Coronary artery (tissue), 2 donors: ENCODE measurements around the gene CD200R1L.
A peak's percentile ranks its signal among the peaks of the same experiment; 100 is the strongest.

Experiments used
- DNase-seq: peaks from one replicate; pipeline ENCODE4 v3.0.0-alpha.2; 2017; ENCODE audit warnings: low spot score
- H3K27ac ChIP-seq, 2 donors: fragments of 200-600 bp; sonication (generic); one replicate each; pipeline ENCODE4 v1.5.1; 2016 to 2019
- H3K4me3 ChIP-seq: fragments of 200-600 bp; sonication (generic); 2 replicates; pipeline ENCODE4 v1.5.1; 2016; ENCODE audit warnings: mild to moderate bottlenecking, moderate library complexity
- TF ChIP-seq, protein P1 (sequence below): fragments of 200-600 bp; sonication (generic); IDR thresholded peaks from one replicate; pipeline ENCODE4 v1.5.1; 2019; ENCODE audit warnings: antibody characterized with exemption

The CD200R1L gene

DNA sequence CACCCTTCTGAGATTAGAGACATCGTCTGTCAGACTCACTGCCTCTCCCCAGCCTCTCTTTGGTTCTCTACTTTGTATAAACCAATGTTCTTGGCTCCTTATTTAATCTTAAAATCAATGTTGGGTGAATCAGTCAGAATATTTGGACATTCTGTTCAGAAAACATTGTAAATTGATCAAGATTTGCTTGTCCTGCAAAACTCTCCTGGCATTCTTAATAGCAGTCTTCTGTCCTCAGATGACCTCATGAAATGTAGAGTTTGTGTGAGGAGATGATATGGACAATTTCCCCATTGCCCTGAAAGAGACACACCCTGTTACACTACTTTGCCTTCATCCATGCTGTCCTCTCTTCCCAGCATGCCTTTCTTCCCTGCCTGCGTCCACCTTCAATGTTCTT lies 33.6 kb downstream of the CD200R1L start:
- DNase-seq, result no peak
- TF ChIP-seq, protein P1, sequence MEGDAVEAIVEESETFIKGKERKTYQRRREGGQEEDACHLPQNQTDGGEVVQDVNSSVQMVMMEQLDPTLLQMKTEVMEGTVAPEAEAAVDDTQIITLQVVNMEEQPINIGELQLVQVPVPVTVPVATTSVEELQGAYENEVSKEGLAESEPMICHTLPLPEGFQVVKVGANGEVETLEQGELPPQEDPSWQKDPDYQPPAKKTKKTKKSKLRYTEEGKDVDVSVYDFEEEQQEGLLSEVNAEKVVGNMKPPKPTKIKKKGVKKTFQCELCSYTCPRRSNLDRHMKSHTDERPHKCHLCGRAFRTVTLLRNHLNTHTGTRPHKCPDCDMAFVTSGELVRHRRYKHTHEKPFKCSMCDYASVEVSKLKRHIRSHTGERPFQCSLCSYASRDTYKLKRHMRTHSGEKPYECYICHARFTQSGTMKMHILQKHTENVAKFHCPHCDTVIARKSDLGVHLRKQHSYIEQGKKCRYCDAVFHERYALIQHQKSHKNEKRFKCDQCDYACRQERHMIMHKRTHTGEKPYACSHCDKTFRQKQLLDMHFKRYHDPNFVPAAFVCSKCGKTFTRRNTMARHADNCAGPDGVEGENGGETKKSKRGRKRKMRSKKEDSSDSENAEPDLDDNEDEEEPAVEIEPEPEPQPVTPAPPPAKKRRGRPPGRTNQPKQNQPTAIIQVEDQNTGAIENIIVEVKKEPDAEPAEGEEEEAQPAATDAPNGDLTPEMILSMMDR, result no peak
- peak overlapping the region in 1 of 2 donors; percentile 81 for H3K27ac ChIP-seq
- H3K4me3 ChIP-seq, result no peak overlapping the region

DNA sequence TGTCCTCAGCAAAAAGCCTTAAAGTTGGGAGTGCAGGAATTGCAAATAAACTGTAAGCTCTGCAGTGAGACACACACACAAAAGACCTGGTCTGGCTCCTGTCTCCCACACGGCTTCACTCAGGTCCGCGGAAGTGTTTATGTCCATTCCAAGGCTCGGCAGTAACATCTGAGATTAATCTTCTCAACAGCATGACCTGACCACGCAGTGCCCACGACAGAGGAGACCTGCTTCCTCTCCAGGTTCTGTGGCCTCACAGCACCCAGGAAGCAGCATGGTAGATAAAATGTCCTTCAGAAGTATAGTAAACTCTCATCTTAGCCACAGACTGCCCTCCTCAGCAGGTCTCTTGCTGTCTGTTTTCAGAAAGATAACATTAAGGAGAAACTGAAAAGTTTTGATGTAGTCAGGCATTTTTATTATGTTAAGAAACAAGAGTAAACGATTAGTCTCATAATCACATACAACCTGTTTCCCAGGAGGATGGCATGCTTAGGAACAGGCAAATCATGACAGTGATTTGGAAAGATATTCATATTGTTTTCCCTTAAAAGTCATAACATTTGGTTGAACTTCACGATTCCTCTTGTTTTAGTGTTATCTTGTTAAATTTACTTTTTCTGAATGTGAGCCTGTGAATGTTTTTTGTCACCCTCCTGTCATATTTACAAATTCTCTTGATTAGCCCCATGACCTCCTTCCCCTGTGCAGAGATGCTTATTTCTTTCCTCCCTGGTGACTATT lies 34.6 kb downstream of the CD200R1L start:
- Histone ChIP-seq H3K4me3 (peak overlapping the region; percentile 2), H3K27ac (peak overlapping the region in 1 of 2 donors; percentile 81)
- no peak for DNase-seq
- TF ChIP-seq, protein P1, result no peak

DNA sequence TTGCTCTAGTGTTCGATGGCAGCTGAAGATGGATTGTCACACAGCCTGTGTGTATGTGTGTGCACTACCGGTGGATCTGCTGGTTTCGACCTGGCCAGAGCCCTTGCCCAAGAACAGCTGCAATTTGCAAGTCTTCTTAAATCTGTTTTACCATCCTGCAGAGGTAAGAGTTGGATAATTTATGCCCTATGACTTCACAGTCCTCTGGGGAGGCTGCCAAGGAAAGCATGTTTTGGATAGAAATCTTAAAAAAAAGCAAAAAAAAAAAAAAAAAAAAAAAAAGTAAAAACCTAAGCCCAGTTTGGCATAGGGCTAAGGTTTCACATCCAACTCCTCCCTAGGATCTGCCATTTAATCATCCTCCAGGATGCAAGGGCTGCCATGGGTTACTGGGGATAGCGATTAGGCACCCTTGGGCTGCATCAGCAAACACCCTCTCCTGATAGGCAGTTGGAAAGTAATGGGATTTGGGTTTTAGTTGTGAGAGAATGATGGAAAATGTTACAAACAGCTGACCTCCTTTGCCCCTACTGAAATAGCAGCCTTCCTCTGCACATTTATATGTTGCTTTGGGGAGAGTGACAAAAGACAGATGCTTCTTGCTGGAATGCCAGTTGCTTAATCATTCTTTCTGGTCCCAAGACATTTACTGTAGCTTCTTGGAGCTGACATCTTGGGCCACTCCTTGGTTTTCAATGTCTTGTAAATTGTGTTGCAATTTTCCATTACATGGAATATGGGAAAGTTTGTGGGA lies 35.4 kb downstream of the CD200R1L start:
- peak overlapping the region in 1 of 2 donors; percentile 81 for H3K27ac ChIP-seq
- no peak overlapping the region for H3K4me3 ChIP-seq
- DNase-seq, result no peak
- TF ChIP-seq, protein P1, result no peak

DNA sequence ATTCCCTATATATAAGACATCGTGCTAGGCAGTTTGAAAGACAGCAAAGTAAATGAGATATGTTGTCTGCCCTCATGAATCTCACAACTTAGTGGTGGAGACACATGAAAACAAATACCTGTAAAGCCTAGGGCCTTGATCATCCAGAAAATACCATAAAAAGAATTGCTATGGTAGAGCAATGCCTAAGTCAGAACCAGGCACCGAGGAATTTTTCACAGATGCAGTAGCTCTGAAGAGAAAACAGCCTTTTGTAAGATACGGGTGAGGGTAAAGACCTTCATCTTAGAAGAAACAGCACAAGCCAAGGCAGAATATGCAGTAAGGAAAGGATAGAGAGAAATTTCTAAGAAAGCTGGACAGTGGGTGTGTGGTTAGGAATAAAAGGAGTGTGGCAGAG lies 36.1 kb downstream of the CD200R1L start:
- Histone ChIP-seq H3K27ac (no peak overlapping the region), H3K4me3 (no peak overlapping the region)
- DNase-seq, result no peak
- TF ChIP-seq, protein P1, result no peak

DNA sequence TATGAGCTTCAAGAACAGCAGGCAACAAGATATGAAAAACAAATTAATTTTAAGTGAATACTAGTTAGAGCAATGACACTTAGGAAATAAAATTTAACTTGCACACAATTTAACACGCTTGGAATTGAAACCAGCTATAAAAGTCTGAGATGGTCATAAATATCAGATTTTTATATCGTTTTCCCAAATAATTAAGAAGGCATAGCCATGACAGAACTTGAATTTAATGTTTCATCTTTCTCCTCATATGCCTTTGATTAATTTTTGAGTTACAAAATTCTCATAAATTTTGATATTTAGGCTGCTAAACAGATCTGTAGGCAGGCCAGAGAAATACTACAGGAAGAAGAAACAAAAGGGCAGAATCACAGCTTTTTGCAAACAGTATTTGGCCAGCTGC lies 38.5 kb downstream of the CD200R1L start:
- TF ChIP-seq, protein P1, result no peak
- H3K27ac ChIP-seq, result no peak overlapping the region
- H3K4me3 ChIP-seq, result no peak overlapping the region
- DNase-seq, result no peak

DNA sequence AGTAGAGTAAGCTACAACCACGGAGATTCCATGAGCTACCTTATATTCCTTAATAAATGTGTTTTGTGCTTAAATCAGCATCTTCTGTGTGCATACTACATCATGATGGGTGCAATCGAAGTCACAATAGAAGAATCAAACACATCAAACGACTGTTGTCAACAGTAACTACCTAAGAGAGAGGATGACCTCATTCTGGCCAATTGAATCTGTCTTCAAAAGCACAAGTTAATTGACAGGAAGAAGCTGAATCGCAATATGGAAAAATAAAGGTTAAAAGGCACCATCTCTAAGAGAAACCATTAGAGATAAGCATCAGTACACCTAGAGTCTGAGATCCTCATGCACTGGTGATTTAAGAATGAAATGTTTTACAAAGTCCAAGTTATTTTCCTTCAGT lies 39.0 kb downstream of the CD200R1L start:
- TF ChIP-seq, protein P1, result no peak
- H3K4me3 ChIP-seq, result no peak overlapping the region
- H3K27ac ChIP-seq, result no peak overlapping the region
- no peak for DNase-seq

DNA sequence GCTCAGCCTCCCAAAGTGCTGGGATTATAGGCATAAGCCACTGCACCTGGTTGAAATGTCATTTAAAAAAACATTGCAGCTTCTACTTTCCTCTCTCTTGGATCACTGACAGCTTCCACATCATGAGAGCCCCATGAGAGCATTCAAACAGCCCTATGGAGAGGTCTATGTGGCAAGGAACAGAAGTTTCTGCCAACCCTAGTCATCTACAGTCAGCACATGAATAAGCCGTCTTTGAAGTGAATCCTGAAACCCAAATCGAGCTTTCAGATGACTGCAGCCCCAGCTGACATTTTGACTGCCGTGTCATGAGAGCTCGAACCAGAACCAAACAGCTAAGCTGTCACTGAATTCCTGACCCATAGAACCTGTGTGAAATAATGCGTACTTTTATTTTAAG lies 39.8 kb downstream of the CD200R1L start:
- Histone ChIP-seq H3K4me3 (no peak overlapping the region), H3K27ac (no peak overlapping the region)
- no peak for DNase-seq
- TF ChIP-seq, protein P1, result no peak
